GM12864 (cell line): ENCODE measurements around the gene GATA6.
A peak's percentile ranks its signal among the peaks of the same experiment; 100 is the strongest.

Source experiments
- DNase-seq: peaks from one replicate; pipeline ENCODE4 v3.0.0-alpha.2; 2011; ENCODE audit warnings: low read depth
- H3K4me3 ChIP-seq: 2 replicates; pipeline ENCODE4 v1.5.1; 2011; ENCODE audit warnings: mild to moderate bottlenecking, low read depth, low read length, control low read depth
- TF ChIP-seq, protein P1 (sequence below): IDR thresholded peaks from 2 replicates; pipeline ENCODE4 v1.5.1; 2011; ENCODE audit warnings: low read depth, mild to moderate bottlenecking, moderate library complexity, low read length, control low read depth, inconsistent platforms; ENCODE audit errors: missing control alignments

The GATA6 gene

DNA sequence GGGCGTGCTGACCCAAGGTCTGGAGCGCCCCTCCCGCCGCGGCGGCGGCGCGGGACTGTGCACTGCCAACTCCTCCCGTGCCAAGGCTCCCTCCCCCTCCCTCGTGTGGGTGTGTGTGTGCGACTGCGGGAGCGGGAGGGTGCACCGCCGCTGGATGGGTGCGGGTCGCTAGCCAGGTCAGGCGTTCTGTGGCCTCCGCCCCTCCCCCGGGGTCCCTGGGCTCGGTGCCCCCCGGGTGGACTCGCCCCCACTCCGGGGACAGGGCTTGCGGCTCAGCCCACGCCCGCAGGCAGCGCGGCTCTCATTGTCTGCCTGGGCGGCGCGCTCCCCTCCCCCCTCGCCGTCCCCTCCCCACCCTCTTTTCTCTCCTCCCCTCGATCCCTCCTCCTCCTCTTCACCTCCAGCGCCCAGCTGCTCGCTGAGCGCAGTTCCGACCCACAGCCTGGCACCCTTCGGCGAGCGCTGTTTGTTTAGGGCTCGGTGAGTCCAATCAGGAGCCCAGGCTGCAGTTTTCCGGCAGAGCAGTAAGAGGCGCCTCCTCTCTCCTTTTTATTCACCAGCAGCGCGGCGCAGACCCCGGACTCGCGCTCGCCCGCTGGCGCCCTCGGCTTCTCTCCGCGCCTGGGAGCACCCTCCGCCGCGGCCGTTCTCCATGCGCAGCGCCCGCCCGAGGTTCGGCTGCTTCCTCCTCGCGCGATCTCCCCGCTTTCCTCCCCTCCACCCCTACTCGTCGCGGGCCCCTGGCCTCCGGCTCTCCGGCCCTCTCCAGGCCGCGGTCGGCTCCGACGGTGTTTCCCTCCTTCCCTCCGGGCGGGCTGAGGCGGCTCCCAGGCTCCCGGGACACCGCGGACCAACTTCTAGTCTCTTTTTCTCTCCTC lies at the start of gene GATA6:
Gene GATA6, plus strand, starts transcription at position 579 of the 878 bp plus-strand sequence. CDS start 1,556 bp downstream, outside the sequence.
- peak within 1 kb of the TSS; percentile 43 for H3K4me3 ChIP-seq

DNA sequence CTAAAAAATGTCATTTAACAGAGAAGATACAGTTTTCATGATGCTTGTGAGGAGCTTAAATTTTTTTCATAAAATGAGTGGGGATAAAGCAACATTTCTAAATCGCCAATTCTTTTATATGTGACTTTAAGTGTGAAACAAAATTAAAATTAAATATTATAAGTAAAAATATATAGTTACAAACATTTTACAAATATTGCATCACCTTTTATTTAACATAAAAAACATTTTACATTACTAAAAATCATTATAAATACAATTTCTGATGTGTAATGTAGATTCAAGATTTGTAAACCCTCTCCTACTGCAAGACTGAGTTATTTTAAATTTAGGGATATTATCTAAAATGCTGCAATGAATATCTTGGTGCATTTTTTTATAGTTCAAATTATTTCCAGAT lies 44.4 kb upstream of the GATA6 start:
- no peak overlapping the region for H3K4me3 ChIP-seq
- TF ChIP-seq, protein P1, sequence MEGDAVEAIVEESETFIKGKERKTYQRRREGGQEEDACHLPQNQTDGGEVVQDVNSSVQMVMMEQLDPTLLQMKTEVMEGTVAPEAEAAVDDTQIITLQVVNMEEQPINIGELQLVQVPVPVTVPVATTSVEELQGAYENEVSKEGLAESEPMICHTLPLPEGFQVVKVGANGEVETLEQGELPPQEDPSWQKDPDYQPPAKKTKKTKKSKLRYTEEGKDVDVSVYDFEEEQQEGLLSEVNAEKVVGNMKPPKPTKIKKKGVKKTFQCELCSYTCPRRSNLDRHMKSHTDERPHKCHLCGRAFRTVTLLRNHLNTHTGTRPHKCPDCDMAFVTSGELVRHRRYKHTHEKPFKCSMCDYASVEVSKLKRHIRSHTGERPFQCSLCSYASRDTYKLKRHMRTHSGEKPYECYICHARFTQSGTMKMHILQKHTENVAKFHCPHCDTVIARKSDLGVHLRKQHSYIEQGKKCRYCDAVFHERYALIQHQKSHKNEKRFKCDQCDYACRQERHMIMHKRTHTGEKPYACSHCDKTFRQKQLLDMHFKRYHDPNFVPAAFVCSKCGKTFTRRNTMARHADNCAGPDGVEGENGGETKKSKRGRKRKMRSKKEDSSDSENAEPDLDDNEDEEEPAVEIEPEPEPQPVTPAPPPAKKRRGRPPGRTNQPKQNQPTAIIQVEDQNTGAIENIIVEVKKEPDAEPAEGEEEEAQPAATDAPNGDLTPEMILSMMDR: no peak

More for the DNA sequence above, at the start of gene GATA6:
- TF ChIP-seq, protein P1: peak; percentile 20
- DNase-seq: no peak

DNA sequence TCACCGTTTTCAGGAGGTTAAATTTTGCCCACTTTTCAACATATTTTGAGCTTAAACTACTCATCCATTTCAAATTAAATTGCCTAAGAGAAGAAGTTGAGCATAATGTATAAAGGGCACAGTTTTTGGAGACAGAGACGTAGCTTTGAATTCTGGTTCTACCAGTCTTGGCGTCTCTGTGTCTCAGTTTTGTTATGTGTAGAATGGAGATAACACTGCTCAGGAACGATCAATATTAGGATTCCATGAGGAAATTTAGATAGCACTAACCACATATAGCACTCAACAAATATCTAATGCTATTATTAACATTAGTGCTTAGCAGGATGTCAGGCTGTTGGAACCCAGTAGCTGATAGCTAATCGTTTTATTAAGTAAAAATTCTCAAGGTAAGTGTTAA lies 40.4 kb upstream of the GATA6 start:
- TF ChIP-seq, protein P1: no peak
- DNase-seq: no peak
- no peak overlapping the region for H3K4me3 ChIP-seq

More for the DNA sequence above, 44.4 kb upstream of the GATA6 start:
- no peak for DNase-seq

DNA sequence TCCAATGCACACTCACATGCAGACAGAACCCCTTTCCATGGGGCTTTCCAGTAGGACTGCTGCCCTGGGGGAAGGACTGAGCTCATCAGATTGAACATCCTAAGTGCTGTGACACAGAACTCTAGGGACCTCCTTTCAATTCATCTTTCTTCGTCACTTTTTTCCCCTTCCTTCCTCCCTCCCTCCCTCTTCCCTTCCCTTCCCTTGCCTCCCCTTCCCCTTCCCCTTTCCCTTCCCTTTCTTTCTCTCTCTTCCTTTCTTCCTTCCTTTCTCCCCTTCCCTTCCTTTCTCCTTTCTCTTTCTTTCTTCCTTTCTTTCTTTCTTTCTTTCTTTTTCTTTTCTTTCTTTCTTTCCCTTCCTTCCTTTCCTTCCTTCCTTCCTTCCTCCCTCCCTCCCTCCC lies 39.6 kb upstream of the GATA6 start:
- no peak for DNase-seq
- TF ChIP-seq, protein P1: no peak

DNA sequence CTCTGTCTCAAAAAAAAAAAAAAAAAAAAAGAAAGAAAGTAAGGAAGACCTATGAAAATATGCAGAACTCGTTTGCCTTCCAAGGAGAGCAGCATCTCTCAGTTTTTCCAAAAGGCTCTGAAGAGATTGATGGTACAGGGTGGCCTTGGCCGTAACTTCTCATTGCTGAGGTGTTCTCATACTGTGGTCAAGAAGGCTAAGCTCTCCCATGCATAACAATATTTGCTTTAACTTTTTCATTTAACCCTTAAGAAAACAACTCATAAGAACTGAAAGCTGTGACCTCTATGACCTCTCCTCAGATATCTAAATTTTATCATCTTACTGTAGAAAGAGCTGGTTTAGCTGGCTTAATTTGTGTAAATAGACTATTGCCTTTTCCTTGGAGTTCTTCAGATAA lies 37.1 kb upstream of the GATA6 start:
- no peak overlapping the region for H3K4me3 ChIP-seq
- TF ChIP-seq, protein P1: no peak
- no peak for DNase-seq

More for the DNA sequence above, 39.6 kb upstream of the GATA6 start:
- no peak overlapping the region for H3K4me3 ChIP-seq

DNA sequence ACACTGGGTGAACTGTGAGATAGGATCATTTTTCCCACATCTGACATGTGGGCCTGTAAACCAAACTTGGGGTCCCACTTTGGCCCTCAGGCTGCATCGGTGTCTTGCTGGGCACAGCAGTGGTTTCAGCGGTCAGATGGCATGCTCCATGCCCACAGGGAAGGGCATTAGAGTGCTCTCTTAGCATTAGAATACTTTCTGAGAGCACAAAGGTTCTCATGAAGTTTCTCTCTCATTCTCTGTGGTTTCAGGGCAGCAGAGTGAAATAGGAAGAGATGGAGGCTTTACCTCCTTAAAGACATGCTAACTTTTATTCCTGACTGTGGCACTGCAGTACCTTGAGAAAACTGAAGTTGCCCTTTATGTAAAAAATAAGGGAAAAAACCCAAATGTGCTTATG lies 36.6 kb upstream of the GATA6 start:
- H3K4me3 ChIP-seq: no peak overlapping the region
- no peak for DNase-seq
- TF ChIP-seq, protein P1: no peak
